Parathyroid adenoma (tissue), 2 donors: ENCODE data around the gene FAM200A.

Experiments
- H2AFZ ChIP-seq: fragments of 300-600 bp; sonication (generic); one replicate; pipeline ENCODE4 v1.7.0; 2017; ENCODE audit warnings: antibody characterized with exemption, mild to moderate bottlenecking
- H3K27ac ChIP-seq: fragments of 300-600 bp; sonication (generic); one replicate; pipeline ENCODE4 v1.7.0; 2017
- H3K27me3 ChIP-seq: fragments of 300-600 bp; sonication (generic); one replicate; pipeline ENCODE4 v1.7.0; 2017; ENCODE audit warnings: low read length; ENCODE audit not compliant: control insufficient read depth, insufficient read depth
- H3K36me3 ChIP-seq: fragments of 300-600 bp; sonication (generic); one replicate; pipeline ENCODE4 v1.7.0; 2017; ENCODE audit warnings: low read length; ENCODE audit not compliant: control insufficient read depth, insufficient read depth
- H3K4me1 ChIP-seq: fragments of 300-600 bp; sonication (generic); one replicate; pipeline ENCODE4 v1.7.0; 2017; ENCODE audit warnings: control low read depth
- H3K4me2 ChIP-seq: fragments of 300-600 bp; sonication (generic); one replicate; pipeline ENCODE4 v1.7.0; 2017; ENCODE audit warnings: low read length
- H3K4me3 ChIP-seq: fragments of 300-600 bp; sonication (generic); one replicate; pipeline ENCODE4 v1.7.0; 2017; ENCODE audit warnings: low read depth, low read length
- H3K79me2 ChIP-seq: fragments of 300-600 bp; sonication (generic); one replicate; pipeline ENCODE4 v1.7.0; 2017; ENCODE audit warnings: control low read depth
- H3K9ac ChIP-seq: fragments of 300-600 bp; sonication (generic); one replicate; pipeline ENCODE4 v1.7.0; 2017; ENCODE audit warnings: mild to moderate bottlenecking
- H3K9me3 ChIP-seq: fragments of 300-600 bp; sonication (generic); one replicate; pipeline ENCODE4 v1.7.0; 2017; ENCODE audit warnings: low read length; ENCODE audit not compliant: control insufficient read depth
- CTCF ChIP-seq: fragments of 300-600 bp; sonication (generic); IDR thresholded peaks from one replicate; pipeline ENCODE4 v1.7.0; 2017; ENCODE audit warnings: antibody characterized with exemption, mild to moderate bottlenecking
- donor health status: primary hyperparathyroidism.

FAM200A gene

DNA sequence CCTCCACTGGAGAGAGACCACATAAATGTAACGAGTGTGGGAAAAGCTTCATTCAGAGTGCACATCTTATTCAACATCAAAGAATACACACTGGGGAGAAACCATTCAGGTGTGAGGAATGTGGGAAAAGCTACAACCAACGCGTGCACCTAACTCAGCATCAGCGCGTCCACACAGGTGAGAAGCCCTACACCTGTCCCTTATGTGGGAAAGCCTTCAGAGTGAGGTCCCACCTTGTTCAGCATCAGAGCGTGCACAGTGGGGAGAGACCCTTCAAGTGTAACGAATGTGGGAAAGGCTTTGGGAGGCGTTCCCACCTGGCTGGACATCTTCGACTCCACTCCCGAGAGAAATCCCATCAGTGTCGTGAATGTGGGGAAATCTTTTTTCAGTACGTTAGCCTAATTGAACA is 20.6 kb downstream of the FAM200A start:
- TF ChIP-seq CTCF, result no peak
- H3K4me3 ChIP-seq, result no peak overlapping the region
- no peak overlapping the region for H2AFZ ChIP-seq
- no peaks in the 10 kb centered on the region for H3K4me1 ChIP-seq
- H3K9ac ChIP-seq, result no peak overlapping the region
- no peak overlapping the region for H3K27ac ChIP-seq
- peaks cover 13% of the 10 kb centered on the region for H3K36me3 ChIP-seq
- peaks cover 7% of the 10 kb centered on the region for H3K9me3 ChIP-seq
- H3K27me3 ChIP-seq, result no peaks in the 10 kb centered on the region
- H3K4me2 ChIP-seq, result no peak overlapping the region
- H3K79me2 ChIP-seq, result peaks cover 13% of the 10 kb centered on the region

DNA sequence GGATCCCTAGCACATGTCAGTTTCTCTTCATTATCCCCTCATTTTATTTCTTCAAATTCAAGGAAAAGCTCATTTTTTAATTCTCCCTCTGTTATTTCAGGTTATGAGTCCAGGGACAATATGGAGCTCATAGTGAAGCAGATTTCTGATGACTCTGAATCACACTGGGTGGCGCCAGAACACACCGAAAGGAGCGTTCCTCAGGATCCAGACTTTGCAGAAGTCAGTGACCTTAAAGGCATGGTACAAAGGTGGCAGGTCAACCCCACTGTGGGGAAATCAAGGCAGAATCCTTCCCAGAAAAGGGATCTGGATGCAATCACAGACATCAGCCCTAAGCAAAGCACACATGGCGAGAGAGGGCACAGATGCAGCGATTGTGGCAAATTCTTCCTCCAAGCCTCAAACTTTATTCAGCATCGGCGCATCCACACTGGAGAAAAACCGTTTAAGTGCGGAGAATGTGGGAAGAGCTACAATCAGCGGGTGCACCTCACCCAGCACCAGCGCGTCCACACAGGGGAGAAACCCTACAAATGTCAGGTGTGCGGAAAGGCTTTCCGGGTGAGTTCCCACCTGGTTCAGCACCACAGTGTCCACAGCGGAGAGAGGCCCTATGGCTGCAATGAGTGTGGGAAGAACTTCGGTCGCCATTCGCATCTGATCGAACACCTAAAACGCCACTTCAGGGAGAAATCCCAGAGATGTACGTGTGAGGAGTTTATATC is 26.0 kb downstream of the FAM200A start:
- H2AFZ ChIP-seq, result no peak overlapping the region
- H3K4me3 ChIP-seq, result no peak overlapping the region
- H3K9me3 ChIP-seq, result no peaks in the 10 kb centered on the region
- H3K79me2 ChIP-seq, result no peaks in the 10 kb centered on the region
- no peaks in the 10 kb centered on the region for H3K27me3 ChIP-seq
- no peaks in the 10 kb centered on the region for H3K4me1 ChIP-seq
- no peak overlapping the region for H3K9ac ChIP-seq
- no peak for TF ChIP-seq CTCF
- H3K36me3 ChIP-seq, result no peaks in the 10 kb centered on the region
- H3K27ac ChIP-seq, result no peak overlapping the region
- no peak overlapping the region for H3K4me2 ChIP-seq

DNA sequence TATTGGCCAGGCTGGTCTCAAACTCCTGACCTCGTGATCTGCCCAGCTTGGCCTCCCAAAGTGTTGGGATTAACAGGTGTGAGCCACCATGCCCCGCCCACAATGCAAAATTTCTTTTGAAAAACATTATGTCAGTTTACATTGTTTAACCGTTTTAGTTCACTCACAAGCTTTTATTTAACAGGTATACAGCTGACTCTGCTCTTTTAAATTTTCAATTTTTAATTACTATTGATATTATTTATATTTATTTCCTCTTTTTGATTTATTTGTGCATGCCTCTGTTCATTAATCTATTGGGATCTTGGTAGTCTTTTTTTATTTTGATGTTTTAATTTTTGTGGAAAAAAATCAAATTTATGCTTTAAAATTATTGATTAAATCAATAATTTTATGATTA is 30.5 kb downstream of the FAM200A start:
- no peaks in the 10 kb centered on the region for H3K4me1 ChIP-seq
- H3K4me2 ChIP-seq, result no peak overlapping the region
- no peaks in the 10 kb centered on the region for H3K27me3 ChIP-seq
- TF ChIP-seq CTCF, result no peak
- H3K9me3 ChIP-seq, result no peaks in the 10 kb centered on the region
- H3K36me3 ChIP-seq, result no peaks in the 10 kb centered on the region
- H3K27ac ChIP-seq, result no peak overlapping the region
- H3K79me2 ChIP-seq, result no peaks in the 10 kb centered on the region
- H2AFZ ChIP-seq, result no peak overlapping the region
- no peak overlapping the region for H3K4me3 ChIP-seq
- H3K9ac ChIP-seq, result no peak overlapping the region

GRCh38 chr7:99514050-99514449 is 37.9 kb downstream of the FAM200A start:
- peaks cover 20% of the 10 kb centered on the region for H3K79me2 ChIP-seq
- no peak overlapping the region for H2AFZ ChIP-seq
- no peaks in the 10 kb centered on the region for H3K4me1 ChIP-seq
- no peak overlapping the region for H3K4me3 ChIP-seq
- H3K9me3 ChIP-seq, result no peaks in the 10 kb centered on the region
- no peak overlapping the region for H3K27ac ChIP-seq
- TF ChIP-seq CTCF, result no peak
- H3K36me3 ChIP-seq, result no peaks in the 10 kb centered on the region
- no peak overlapping the region for H3K9ac ChIP-seq
- H3K4me2 ChIP-seq, result no peak overlapping the region
- no peaks in the 10 kb centered on the region for H3K27me3 ChIP-seq

DNA sequence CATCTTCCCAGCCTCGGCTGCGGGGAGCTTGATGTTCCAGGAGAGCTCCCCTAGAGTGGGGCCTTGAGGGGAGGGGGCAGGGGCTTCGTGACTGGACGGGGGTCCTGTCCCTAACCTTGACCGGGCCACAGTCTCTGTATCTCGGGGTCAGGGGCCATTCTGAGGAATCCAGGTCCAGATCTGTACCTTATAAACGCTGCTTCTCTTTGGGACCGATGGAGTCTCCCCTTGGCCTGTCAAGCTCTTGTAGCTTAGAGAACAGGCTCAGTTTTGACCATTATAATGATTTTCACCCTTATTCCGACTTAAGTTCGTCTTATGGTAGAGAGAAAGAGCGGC is 46.6 kb downstream of the FAM200A start:
- no peak for TF ChIP-seq CTCF
- H3K4me1 ChIP-seq, result peaks cover 3% of the 10 kb centered on the region
- H3K27me3 ChIP-seq, result no peaks in the 10 kb centered on the region
- H3K79me2 ChIP-seq, result peaks cover 16% of the 10 kb centered on the region
- H3K9me3 ChIP-seq, result no peaks in the 10 kb centered on the region
- H3K4me3 ChIP-seq, result peak overlapping the region; percentile 97
- peak overlapping the region; percentile 92 for H3K27ac ChIP-seq
- no peaks in the 10 kb centered on the region for H3K36me3 ChIP-seq
- peak overlapping the region; percentile 99 for H2AFZ ChIP-seq
- H3K9ac ChIP-seq, result peak overlapping the region; percentile 55
- H3K4me2 ChIP-seq, result peak overlapping the region; percentile 86
